Stimulated activated CD4-positive, alpha-beta T cell treated with anti-CD3 and anti-CD28 coated beads, TNF-alpha, amount 100 ng/mL, for 1 hour (primary cell): ENCODE measurements around the gene DOK7.

Experiments
- DNase-seq, 3 donors: peaks; one replicate each; pipeline ENCODE4 v3.0.0-alpha.2; 2020; ENCODE audit warnings: low read depth in 3 of 3, low spot score in 1 of 3

Gene DOK7

DNA sequence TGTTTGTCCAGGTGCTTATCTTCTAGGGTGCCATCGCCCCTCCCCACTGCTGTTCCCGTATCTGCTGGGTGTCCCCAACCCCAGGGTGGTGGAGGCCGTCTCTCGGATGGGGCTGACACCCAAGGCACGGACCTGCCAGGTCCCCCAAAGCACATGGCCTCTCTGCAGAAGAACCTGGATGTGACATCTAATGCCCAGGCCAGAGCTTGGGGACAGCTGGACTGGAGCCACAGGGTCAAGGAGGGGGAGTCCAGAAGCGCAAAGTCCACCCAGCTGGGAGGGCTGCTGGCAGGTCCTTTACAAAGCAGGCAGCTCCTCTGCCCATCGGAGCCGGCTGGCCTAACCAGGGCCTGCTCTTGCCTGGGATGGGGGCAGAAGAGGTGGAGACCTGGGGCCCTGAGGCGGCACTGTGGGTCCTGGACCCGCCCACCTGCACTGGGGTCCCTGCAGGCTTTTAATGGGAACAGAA lies 751 bp upstream of the DOK7 start:
- DNase-seq = no peak

DNA sequence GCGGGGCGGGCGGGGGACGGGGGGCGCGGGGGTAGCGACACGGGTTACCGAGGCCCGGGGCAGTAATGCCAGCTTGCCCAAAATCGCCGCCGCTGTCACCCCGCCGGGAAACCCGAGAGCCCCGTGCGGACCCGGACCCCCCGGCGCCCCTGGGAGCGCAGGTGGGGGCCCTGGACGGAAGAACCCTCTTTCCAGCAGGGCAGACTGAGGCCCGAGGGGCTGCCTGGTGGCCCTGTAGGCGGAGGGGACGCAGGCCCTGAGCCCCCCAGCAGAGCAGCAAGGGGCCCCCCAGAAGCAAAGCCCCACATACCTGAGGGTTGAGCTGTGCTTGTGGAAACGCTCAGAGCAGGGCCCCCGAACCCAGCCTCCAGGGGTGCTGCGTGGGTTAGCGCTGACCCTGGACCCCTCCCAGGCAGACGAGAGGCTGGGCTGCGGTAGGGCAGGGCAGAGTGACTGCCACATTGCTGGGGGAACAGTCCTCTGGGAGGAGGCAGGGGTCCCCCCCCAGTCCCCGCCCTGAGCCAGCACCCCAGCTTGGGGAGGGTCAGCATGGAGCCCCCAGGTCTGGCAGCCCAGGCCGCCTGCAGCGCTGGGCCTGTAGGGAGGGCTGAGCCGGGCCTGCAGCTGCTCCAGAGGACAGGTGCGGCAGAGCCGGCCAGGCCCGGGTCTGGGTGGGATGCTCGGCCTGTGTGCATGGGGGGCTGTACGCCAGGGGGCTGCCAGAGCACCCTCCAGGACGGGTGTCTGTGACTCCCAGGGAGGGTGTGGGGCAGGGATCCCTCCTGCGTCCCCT lies 646 bp downstream of the DOK7 start:
- no peak for DNase-seq

DNA sequence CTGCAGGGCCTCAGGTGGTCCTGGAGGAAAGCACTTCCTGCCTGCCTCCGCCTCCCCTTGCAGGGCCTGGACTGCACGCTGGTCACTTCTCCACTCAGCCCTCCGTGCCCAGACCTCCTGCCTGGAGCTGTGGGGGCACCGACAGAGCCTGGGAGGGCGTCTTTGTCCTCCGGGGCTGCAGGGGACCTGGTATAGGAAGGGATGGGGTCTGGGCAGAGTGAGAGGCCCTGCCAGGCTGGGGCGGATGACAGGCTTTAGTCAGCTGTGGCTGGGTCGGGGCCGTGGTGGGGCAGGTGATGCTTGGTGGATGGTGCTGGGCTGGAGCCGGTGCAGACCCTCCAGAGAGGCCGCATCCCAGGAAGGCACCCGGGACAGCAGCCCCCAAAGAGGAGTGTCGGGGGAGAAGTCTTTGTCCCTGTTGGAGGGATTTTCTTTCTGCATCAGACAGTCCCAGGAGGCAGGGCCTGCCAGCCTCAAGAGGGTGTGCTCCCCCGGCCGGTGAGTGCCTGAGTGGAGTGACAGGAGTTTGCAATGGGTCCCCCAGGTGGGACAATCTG lies 1.3 kb downstream of the DOK7 start:
- DNase-seq = no peak

DNA sequence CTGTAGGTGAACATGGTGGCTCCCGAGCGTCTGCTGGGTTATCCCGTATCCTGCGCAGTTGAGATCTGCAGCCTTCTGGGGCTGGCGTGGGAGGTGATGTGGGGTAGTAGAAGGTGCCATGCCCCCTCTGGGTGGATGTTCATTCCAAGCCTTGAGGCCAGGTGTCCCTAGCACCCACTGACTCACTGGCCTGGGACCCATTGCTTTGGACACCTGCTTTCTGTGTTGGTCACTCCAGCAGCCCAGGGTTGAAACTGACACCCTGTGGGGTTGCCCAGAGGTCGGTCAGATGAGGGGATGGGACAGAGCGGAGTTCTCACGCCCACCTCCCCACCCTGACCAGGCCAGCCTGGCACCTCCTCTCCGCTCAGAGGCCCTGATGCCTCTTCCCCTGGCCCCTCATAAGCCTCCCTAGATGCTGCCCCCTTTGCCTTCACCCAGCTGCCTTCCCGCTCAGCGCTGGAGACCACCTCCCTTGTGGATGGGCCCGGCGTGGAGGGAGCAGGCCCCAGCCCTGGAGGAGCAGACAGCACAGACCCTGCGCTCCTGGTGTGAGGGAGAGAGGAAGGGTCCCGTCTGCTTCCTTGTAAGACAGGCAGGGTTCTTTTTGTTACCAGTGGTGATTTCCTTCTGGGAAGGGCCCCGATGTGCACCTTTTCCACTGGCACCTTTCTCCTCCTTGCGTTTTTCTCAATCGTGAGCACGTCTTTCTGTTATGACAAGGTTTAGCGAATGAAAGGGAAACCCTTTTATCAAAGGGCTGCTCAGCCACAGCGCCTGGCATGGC lies 2.0 kb downstream of the DOK7 start:
- DNase-seq = no peak

DNA sequence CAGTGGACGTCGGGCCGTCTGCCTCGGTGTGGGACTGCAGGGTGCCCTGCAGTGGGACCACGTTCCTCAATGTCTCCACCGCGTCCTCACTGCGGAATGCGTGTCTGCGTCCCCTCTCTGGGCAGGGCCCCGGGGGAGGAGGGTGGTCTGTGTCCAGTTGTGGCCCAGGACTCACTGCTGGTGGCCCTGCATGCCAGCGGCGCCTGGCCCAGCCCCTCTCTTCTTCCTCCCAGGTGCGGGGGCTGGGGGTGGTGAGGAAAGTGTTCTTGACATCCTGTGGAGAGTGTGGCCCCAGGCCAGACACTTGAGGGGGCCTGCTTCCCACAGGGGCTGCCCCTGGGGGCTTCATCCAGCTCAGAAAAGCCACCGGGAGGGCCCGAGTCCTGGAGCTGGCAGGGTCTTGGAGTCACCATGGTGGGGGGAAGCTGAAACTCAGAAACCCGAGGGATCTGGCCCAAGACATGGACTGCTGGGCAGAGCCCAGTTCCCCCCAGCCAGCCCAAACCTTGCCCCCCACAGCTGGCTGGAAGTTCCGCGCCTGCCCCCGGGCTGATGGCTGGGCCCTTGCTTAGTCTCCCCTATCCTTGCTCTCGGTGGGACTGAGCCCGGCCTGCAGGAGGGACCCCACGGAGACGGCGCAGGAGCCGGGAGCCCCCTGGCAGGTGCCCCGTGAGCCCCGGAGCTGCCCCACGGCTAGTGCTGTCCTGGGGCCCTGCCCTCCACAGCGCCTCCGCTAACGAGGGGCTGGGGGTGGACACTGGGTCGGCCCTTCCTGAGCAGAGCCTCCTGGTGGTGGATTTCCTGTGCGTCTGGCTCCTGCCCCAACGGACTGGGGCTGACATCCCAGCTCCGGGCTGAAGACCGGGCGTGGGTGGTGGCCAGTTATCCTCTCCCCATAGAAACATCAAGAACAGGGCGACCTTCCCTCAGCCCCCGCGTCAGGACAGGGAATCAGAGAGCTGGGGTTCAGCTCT lies 2.9 kb downstream of the DOK7 start:
- no peak for DNase-seq

DNA sequence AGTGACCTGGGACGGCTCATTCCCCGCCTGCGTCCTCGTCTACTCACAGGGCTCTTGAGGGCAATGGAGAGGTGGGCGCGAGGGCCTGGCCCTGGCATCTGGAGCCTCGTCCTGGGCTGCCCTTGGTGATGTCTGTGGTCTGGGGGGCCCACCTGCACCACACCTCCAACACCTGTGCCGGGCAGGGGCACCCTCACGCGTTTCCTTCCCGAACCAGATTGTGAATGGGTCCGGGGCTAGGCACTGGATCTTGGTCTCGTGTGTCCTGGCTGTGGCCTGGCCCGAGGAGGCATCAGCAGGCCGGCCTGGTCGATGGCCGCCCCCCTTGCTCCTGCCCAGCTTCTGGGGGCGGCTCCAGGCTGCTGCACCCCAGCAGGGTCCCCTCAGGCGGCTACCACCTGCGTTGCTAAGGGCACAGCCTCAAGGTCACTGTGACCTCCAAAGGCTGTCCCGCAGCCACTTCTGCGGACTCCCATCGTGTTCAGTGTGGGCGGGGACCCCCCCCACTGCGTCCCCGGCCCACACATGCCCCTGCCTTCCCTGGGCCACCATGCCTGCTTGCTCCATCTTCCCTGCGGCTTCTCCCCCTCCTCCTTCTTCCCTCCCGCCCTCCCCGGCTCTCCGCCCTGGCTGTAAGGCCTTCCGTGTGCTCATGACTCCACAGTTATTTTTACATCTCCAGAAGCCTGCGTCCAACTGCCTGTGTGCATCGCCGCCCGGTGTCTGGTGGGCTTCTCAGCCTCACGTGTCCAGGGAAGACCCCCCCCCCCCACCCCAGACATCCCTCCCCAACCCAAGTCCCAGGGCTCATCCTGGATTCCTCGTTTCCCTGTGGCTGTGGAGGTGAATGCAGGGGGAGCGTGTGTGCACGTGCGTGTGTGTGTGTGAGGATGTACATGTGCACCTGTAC lies 3.8 kb downstream of the DOK7 start:
- DNase-seq = no peak

DNA sequence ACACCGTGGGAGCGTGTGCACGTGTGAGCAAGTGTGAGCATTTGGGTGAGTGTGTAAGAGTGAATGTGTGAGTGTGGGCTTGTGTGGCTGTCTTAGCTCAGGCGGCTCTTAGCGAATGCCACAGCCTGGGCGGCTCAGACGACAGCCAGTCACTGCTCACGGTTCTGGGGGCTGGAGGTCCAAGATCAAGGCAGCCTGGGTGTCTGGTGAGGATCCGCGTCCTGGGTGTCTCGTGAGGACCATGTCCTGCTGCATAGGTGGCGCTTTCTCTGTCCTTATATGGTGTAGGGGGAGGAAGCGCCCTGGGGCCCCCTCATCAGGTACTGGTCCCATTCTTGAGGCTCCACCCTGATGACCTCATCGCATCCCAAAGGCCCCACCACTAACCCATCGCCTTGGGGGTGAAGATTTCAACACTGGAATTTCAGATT lies 4.5 kb downstream of the DOK7 start:
- no peak for DNase-seq

DNA sequence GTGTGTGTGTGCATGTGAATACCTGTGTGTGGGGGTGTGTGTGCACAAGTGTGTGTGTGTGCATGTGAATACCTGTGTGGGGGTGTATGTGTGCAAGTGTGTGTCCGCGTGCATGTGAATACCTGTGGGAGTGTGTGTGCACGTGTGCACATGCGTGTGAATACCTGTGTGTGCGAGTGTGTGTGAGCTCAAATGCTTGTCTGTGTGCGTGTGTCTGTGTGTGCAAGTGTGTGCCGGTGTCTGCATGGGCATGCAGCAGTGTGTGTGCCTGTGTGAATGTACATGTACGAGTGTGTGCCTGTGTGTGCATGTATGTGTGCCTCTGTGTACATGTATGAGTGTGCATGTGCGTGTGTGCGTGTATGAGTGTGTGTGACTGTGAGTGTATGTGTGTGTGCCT lies 5.0 kb downstream of the DOK7 start:
- no peak for DNase-seq

DNA sequence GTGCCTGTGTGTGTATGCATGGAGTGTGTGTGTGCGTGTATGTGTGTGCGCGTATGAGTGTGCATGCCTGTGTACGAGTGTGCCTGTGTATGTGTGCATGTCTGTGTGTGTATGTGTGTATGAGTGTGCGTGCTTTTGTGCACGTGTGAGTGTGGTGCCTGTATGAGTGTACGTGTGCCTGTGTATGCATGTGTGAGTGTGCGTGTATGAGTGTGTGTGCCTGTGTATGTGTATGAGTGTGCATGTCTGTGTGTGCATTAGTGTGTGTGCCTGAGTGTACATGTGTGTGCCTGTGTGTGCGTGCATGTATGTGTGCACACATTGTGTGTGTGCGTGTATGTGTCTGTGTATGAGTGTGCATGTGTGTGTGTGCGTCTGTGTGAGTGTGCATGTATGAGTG lies 5.7 kb downstream of the DOK7 start:
- no peak for DNase-seq

DNA sequence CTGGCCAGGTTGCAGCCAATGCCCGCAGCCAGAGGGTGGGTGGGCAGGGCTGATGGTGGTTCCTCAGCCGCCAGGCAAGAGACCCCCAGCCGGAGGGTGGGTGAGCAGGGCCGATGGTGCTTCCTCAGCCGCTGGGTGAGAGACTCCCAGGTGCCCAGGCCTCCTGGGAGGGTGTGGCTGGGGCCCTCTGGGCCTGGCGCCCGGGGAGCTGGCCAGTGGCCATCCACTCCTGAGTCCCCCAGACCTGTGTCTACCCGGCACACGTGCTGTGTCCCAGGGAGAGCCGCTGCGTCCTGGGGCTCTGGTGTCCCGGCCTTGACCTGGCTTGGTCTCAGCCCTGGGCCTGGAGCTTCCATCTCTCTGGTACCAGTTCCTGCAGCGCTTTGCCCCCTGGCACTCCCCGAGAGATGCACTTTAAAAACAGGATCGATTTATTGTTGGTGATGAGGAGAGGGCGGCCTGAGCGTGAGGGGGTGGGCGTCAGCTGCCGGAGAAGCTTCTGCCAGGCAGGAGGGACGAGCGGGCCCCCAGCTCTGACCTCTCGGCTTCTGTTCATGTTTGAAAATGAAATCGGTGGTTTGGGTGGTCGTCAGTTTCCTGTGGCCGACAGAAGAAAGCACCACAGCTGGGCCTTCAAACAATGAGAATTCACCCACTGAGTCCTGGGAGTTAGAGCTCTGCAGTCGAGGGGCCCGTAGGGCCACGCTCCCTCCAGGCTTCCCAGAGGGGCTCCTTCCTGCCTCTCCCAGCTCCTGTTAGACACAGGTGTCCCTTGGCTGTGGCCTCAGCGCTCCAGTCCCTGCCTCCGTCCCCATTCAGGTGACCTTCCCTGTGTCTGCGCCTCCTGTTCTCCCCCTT lies 6.5 kb downstream of the DOK7 start:
- DNase-seq = no peak

DNA sequence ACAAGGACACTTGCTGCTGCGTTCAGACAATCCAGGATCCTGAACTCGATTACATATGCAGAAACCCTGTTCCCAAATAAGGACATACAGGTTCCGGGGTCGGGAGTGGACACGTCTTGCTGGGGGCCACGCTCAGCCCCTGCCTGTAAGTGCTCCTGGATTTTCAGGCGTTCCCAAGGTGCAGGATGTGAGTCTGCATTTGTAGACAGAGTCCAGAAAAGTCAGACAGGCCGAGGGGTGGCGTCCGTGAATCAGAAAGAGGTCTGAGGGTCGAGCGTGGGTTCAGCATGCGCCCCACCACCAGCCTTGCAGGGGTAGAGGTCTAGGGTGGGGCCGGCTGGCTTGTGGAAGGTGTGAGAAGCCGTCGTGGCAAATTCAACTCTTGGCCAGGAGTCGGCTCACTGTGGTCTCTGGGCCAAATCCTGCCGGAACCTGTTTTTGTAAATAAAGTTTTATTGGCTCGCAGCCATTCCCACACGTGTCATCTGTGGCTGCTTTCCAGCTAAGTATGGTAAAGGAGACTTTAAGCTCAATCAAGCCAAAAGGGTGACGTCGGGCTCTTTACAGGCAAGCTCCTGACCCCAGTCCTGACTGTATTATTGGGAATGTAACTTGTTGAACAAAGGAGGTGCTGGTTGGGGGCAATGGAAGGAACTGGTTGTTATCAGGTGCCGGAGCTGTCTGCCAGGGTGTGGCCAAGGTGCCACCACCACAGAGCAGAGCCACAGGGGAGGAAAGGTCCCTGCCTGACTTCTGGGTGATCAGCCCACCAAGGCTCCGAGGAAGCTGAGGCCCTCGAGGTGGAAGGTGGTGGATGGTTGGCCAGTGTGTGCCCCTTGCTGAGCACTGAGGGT lies 7.4 kb downstream of the DOK7 start:
- DNase-seq = no peak

DNA sequence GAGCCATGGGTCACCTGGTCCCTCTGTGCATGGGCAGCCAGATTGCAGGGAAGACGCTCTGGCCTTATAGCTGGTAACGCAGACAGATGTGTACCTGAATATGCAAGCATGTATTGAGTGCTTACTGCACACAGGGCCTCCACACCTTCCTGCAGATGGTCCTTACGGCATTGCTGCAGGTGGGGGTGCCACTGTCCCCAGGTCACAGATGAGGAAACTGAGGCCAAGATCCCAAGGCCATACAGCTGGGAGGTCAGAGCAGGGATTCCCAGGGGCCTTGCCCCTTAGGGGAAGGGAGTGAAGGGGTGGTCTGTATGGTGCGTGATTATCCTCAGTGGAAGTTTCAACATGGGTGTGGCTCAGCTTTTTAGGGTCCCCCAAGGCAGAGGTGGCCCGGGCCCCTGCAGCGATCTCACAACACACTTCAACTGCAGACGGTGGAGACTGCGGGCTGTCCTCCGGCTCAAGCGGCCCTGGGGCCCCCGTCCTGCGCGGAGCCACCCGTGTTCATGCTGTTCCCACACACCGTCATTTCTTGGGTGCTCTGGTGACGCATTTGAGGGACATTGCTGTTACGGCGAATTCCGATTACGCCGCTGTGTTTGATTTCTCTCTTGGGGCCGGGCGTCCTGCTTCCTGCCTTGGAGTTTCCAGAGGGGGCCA lies 8.1 kb downstream of the DOK7 start:
- no peak for DNase-seq

DNA sequence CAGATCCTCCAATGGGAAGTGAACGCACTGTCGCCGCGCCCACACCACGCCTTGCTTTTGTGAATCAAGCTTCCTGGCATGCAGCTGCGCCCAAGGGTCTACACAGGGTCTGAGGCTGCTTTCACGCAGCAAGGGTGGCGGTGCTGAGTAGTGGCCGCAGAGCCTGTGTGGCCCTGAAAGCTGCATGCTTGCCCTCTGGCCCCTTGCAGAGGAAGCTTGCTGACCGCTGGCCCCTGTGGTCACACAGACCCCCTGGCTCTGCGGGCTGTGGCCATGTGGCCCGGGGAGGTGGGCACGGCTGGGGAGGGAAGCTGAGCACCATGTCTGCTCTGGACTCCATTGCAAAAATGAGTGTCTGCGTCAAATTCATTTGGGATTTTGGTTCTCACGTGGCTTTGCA lies 8.8 kb downstream of the DOK7 start:
- DNase-seq = no peak

DNA sequence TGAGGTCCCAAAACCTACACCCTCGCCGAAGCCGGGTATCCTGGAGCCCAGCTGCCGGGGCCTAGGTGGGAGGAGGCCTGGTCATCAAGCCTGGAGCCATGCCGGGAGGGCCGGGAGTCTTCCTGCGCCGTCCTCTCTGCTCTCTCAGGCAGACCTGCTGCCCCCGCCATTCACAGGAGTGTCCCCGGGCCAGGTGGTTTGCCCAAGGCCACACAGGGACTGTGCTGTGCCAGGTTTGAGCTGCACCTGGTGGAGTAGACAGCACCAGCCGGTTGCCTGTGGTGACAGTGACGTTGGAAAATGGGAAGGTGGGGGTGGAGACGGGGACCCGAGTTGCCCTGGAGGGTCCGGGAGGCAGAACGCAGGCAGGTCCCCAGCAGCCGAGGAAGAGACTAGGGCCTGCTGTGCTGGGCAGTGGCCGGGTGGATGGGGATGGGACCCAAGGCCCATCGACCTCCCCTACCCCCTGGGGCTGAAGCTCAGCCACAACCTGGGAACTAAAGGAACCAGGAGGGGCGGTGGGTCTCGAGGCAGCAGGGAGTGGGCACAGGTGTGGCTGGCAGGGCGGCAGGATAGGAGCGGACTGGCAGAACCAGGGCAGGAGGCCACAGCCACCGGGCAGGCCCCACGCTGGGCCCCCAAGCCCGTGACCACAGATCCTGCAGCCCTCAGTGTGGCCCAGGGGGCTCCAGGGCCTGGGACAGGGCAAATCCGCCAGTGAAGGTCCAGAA lies 9.5 kb downstream of the DOK7 start:
- DNase-seq = no peak

DNA sequence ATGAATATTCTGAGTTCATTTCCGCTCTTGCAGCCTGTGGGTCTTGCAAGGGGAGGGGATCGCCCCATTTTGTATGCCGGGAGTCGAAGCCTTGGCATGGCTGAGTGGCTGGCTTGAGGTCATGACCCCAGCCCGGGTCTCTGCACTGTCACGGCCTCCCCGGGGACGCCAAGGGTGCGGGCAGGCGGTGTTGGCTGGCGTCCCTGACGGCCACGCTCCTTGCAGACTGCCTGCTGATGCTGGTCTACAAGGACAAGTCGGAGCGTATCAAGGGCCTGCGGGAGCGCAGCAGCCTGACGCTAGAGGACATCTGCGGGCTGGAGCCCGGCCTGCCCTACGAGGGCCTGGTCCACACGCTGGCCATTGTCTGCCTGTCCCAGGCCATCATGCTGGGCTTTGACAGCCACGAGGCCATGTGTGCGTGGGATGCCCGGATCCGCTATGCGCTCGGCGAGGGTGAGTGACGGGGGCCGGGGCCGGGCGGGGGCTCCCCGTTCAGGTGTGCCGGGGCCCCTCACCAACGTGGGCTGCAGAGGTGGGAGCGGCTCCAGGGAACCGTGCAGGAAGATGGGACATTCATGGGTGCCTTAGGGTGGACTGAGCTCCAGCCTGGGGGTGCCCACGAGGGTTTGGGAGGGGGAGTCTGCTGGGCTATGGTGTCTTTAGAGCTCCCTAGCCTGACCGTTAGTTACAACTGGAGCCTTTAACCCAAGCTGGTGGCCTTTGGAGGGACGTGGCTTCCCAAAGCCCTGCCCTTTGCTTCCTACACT lies 10.3 kb downstream of the DOK7 start:
- DNase-seq = no peak
